ENCODE data around the gene CLSTN2. TPM values are rescaled to one million over a fixed set of nuclear protein-coding genes. Genes with fewer than 3 reads are reported as not detected.

Gene CLSTN2
- total RNA-seq, 1 donor from 2014 or later, result not detected

- intact Hi-C loops (cut with micrococcal nuclease), result no loop called here
- Mint-ChIP-seq H3K4me1 (no peaks in the 10 kb centered on the region), H3K27ac (no peak overlapping the region), H3K27me3 (no peaks in the 10 kb centered on the region), H3K36me3 (ENCODE audit: low read depth) (no peaks in the 10 kb centered on the region), H3K4me3 (no peak overlapping the region), H3K9me3 (no peaks in the 10 kb centered on the region)
- DNase-seq, result no peak
These were observed 252.0 kb downstream of the CLSTN2 start for GRCh38 chr3:140187028-140187427.

DNA sequence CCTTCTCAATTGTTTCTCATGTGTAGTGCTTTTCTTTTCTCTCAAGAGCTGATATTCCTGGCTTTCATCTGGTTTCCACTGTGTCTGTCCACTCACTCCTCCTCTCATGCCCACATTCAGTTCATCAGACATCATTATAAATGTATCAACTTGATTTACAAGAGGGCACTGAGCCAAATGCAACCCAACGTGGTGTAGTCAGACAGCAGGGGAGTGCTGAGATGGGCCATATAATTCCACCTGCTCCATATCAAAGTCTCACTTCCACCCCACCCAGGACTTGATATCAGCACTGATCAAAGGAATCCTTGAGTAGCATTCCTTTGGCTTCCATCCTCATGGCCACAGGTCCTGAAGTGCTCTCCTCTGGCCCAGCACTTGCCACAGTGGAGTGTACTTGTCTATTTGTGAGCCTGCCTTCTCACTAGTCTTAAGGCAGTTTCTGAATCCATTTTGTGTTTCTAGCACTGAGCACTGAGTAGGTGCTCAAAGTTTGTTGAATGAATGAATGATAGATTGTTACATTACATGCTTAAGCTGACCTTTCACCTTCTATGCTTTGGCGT is 252.8 kb downstream of the CLSTN2 start:
- H3K27me3 Mint-ChIP-seq, result peaks cover 3% of the 10 kb centered on the region
- no peak overlapping the region for H3K27ac Mint-ChIP-seq
- no peaks in the 10 kb centered on the region for H3K36me3 Mint-ChIP-seq (ENCODE audit: low read depth)
- no peak for DNase-seq
- no peaks in the 10 kb centered on the region for H3K9me3 Mint-ChIP-seq
- no peak overlapping the region for H3K4me3 Mint-ChIP-seq
- no peaks in the 10 kb centered on the region for H3K4me1 Mint-ChIP-seq
- intact Hi-C loops (cut with micrococcal nuclease), result no loop called here

DNA sequence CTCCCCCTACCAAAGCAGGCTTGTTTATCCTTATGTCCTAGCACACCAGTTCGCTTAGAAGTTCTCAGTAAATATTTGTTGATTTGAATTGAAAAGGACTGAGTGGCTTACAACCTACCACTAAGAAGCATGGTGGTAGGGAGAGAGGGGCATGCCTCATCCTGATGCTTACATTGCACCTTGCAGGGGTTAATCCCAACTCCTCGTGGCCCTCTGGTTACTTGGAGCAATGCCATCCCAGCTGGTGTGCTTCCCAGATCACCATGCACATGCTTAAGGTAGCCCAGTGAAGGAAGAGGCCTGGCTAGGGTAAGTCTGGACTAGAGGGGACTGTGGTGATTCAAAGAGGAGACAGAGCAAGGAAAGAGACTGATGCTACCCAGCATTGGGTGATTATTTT is 253.3 kb downstream of the CLSTN2 start:
- Mint-ChIP-seq H3K9me3 (no peaks in the 10 kb centered on the region), H3K36me3 (ENCODE audit: low read depth) (no peaks in the 10 kb centered on the region), H3K27me3 (peaks cover 5% of the 10 kb centered on the region), H3K4me1 (no peaks in the 10 kb centered on the region), H3K4me3 (no peak overlapping the region), H3K27ac (no peak overlapping the region)
- intact Hi-C loops (cut with micrococcal nuclease), result no loop called here
- DNase-seq, result no peak

- Mint-ChIP-seq H3K36me3 (ENCODE audit: low read depth) (no peaks in the 10 kb centered on the region), H3K4me1 (no peaks in the 10 kb centered on the region), H3K27ac (no peak overlapping the region), H3K9me3 (no peaks in the 10 kb centered on the region), H3K4me3 (no peak overlapping the region), H3K27me3 (peaks cover 5% of the 10 kb centered on the region)
- no peak for DNase-seq
- intact Hi-C loops (cut with micrococcal nuclease), result no loop called here
These were observed 254.3 kb downstream of the CLSTN2 start for GRCh38 chr3:140189267-140189666.

DNA sequence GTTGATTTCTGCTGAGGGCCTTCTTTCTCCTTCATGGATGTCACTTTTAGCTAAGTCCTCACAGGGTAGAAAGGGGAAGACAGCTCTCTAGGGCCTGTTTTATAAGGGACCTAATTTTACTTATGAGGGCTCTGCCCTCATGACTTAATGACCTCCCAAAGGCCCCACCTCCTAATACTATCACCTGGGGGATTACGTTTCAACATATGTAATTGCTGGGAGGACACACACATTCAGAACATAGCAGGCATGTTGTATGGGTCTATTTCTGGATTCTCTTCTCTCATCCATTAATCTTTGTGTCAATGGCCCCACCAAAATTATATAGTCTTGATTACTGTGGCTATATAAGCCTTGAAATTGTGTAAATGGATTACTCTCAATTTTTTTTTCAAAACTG is 255.0 kb downstream of the CLSTN2 start:
- intact Hi-C loops (cut with micrococcal nuclease), result no loop called here
- no peaks in the 10 kb centered on the region for H3K4me1 Mint-ChIP-seq
- H3K9me3 Mint-ChIP-seq, result no peaks in the 10 kb centered on the region
- no peak overlapping the region for H3K4me3 Mint-ChIP-seq
- no peak for DNase-seq
- H3K27me3 Mint-ChIP-seq, result peaks cover 5% of the 10 kb centered on the region
- no peak overlapping the region for H3K27ac Mint-ChIP-seq
- H3K36me3 Mint-ChIP-seq (ENCODE audit: low read depth), result no peaks in the 10 kb centered on the region

DNA sequence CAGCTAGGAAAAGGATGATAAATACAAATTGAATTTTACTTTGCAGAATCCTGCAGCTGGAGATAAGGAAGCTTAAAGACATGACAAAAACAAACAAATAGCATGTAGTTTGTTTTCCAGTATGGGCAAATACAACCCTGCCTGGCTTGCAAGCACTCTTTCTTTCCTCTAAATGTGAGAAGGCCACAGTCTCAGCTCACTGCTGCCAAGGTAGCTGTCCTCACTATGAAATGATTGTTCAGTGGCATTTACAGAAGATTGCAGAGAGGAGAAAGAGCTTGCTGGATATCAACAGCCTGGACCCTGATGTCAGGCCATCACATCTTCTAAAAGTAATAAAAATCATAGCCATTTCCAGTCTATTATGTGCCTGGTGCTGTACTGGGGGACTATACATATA is 262.0 kb downstream of the CLSTN2 start:
- no peak for DNase-seq
- Mint-ChIP-seq H3K4me3 (no peak overlapping the region), H3K27me3 (peaks cover 5% of the 10 kb centered on the region), H3K9me3 (no peaks in the 10 kb centered on the region), H3K4me1 (no peaks in the 10 kb centered on the region), H3K27ac (no peak overlapping the region), H3K36me3 (ENCODE audit: low read depth) (no peaks in the 10 kb centered on the region)
- intact Hi-C loops (cut with micrococcal nuclease), result no loop called here

DNA sequence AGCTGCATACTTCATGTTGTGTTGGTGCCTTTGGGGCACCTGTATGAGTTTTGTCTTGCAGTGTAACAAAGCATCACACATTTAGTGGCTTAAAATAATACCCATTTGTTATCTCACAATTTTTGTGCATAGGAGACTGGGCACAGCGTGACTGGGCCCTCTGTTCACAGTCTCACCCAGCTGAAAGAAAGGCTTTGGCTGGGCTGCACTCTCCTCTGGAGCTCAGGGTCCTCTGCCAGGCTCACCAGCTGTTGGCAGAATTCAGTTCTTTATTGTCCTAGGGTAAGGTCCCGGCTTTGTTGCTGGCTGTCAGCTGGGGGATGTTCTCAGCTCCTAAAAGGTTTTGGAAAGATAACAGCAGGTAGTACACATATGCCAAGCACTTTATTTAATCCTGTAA is 263.3 kb downstream of the CLSTN2 start:
- no peak for DNase-seq
- intact Hi-C loops (cut with micrococcal nuclease), result no loop called here
- Mint-ChIP-seq H3K4me1 (no peaks in the 10 kb centered on the region), H3K36me3 (ENCODE audit: low read depth) (no peaks in the 10 kb centered on the region), H3K27ac (no peak overlapping the region), H3K9me3 (no peaks in the 10 kb centered on the region), H3K4me3 (no peak overlapping the region), H3K27me3 (no peaks in the 10 kb centered on the region)

DNA sequence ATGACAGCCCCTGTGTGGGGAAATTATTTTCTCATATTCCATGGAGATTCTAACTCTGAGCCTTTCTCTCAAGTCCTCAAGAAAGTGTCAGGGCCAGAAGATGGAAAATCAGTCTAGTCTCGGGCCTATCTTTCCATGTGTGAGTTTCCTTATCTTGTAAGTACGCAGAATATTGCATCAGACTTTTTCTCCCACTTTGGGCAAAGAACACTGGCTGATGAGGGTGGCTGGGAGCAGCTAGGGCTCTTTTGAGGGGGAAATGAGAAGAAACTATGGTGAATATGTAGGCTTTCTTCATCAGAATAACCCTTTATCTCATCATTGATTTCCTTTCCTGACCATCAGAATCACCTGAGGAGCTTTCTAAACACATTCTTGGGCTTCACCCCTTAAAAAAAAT is 264.0 kb downstream of the CLSTN2 start:
- intact Hi-C loops (cut with micrococcal nuclease), result no loop called here

GRCh38 chr3:140199743-140200142 is 264.8 kb downstream of the CLSTN2 start:
- no peaks in the 10 kb centered on the region for H3K27me3 Mint-ChIP-seq
- H3K9me3 Mint-ChIP-seq, result no peaks in the 10 kb centered on the region
- no peaks in the 10 kb centered on the region for H3K36me3 Mint-ChIP-seq (ENCODE audit: low read depth)
- H3K4me3 Mint-ChIP-seq, result no peak overlapping the region
- no peak overlapping the region for H3K27ac Mint-ChIP-seq
- no peaks in the 10 kb centered on the region for H3K4me1 Mint-ChIP-seq
- intact Hi-C loops (cut with micrococcal nuclease), result no loop called here
- DNase-seq, result no peak

More for the DNA sequence above, 264.0 kb downstream of the CLSTN2 start:
- no peaks in the 10 kb centered on the region for H3K36me3 Mint-ChIP-seq (ENCODE audit: low read depth)
- H3K27me3 Mint-ChIP-seq, result no peaks in the 10 kb centered on the region
- H3K4me1 Mint-ChIP-seq, result no peaks in the 10 kb centered on the region
- no peak for DNase-seq
- no peak overlapping the region for H3K27ac Mint-ChIP-seq
- no peak overlapping the region for H3K4me3 Mint-ChIP-seq
- no peaks in the 10 kb centered on the region for H3K9me3 Mint-ChIP-seq

- Mint-ChIP-seq H3K4me3 (no peak overlapping the region), H3K27ac (no peak overlapping the region), H3K4me1 (no peaks in the 10 kb centered on the region), H3K36me3 (ENCODE audit: low read depth) (no peaks in the 10 kb centered on the region), H3K27me3 (no peaks in the 10 kb centered on the region), H3K9me3 (no peaks in the 10 kb centered on the region)
- intact Hi-C loops (cut with micrococcal nuclease), result no loop called here
- DNase-seq, result no peak
These were observed 268.5 kb downstream of the CLSTN2 start for GRCh38 chr3:140203510-140203909.

DNA sequence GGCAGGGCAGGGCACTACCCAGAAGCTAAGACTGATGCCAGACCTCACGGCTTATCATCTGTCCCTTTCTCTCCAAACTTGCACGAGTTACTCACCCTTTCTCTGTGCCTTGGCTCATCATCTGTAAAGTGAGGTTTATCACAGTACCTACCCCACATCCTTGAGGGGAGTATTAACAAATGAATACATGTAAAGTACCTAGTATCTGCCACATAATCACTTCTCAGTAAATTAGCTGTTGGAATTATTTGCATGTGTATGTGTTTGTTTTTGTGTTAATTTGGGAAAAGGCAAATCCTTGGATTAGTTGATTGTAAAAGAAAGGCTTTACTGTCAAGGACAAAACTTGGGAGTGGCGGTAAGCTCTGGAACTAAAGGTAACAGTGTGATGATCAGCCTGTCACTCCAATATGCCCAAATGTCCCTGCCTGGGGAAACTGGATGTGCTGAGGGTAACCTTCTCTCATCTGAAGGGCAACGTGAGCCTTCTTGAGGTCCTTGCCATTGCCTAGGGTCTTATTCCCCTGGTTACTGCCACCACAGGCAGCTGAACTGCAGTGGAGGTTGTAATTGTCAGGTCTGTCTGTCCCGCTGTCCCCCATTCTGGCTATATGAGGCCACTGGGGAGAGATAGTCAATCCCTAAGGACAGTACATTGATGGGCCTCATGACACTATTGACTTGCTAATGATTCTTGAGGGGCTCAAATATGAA is 269.4 kb downstream of the CLSTN2 start:
- no peak overlapping the region for H3K27ac Mint-ChIP-seq
- no peaks in the 10 kb centered on the region for H3K27me3 Mint-ChIP-seq
- no peak for DNase-seq
- intact Hi-C loops (cut with micrococcal nuclease), result no loop called here
- no peaks in the 10 kb centered on the region for H3K9me3 Mint-ChIP-seq
- no peak overlapping the region for H3K4me3 Mint-ChIP-seq
- H3K4me1 Mint-ChIP-seq, result no peaks in the 10 kb centered on the region
- no peaks in the 10 kb centered on the region for H3K36me3 Mint-ChIP-seq (ENCODE audit: low read depth)

DNA sequence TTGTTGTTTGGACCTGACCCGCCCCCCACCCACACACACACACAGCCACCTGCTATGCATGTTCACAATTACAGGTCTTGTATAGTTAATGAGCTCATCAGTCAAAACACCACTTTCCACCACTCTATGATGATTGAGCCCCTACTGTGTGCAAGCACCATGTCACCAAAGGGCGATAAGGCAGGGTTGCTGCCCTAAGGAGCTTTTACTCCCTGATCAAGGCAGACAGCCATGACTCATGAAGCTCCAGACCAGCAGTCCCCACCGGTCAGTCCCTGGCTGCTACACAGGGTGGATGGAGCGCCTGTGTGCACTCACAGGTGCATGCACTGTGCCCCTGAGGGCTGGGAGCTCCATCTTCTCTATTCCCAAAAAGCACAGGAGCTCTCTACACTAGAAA is 270.6 kb downstream of the CLSTN2 start:
- DNase-seq, result no peak
- Mint-ChIP-seq H3K27ac (no peak overlapping the region), H3K4me1 (no peaks in the 10 kb centered on the region), H3K4me3 (no peak overlapping the region), H3K36me3 (ENCODE audit: low read depth) (no peaks in the 10 kb centered on the region), H3K27me3 (no peaks in the 10 kb centered on the region), H3K9me3 (no peaks in the 10 kb centered on the region)
- intact Hi-C loops (cut with micrococcal nuclease), result no loop called here

DNA sequence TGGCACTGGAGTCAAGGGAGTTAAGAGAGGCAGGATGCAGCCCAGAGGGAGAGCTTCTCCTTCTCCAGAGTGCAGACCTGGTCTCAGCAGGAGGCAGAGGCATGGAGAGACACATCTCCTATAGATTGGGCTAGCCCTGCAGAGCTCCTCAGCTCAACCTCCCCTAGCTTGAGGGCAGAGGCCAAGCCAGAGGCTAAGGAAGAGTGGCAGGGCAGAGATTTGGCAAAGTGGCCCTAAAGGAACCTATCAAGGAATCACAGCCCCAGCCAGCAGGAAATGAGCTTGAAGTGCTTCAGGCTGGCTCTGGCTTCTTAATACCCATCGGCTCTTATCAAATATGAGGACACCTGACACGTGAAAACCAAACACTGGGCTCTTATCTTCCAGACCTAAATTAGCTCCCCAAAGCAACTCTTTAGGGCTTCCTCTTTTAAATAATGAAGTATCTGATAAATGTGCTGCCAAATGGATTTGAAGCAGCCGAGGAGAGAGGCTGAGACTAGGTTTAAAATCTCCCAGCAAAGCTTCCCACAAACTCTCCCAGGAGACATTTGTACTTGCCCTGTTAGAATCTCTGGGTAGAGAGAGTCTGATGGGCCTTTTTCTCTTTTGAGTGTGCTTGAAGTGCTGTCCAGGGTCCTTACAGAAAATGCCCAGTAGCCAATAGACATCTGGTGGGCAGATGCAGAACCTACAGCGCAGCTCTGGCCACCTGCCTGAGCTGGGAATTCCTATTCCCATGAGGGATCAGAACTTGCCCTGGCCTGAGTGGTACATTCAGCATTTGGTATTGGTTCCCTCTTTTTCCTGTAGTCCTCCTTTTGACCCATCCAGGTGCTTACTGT is 271.4 kb downstream of the CLSTN2 start:
- no peaks in the 10 kb centered on the region for H3K36me3 Mint-ChIP-seq (ENCODE audit: low read depth)
- H3K27me3 Mint-ChIP-seq, result no peaks in the 10 kb centered on the region
- no peak overlapping the region for H3K27ac Mint-ChIP-seq
- intact Hi-C loops (cut with micrococcal nuclease), result no loop called here
- no peaks in the 10 kb centered on the region for H3K4me1 Mint-ChIP-seq
- no peak overlapping the region for H3K4me3 Mint-ChIP-seq
- no peak for DNase-seq
- H3K9me3 Mint-ChIP-seq, result no peaks in the 10 kb centered on the region

DNA sequence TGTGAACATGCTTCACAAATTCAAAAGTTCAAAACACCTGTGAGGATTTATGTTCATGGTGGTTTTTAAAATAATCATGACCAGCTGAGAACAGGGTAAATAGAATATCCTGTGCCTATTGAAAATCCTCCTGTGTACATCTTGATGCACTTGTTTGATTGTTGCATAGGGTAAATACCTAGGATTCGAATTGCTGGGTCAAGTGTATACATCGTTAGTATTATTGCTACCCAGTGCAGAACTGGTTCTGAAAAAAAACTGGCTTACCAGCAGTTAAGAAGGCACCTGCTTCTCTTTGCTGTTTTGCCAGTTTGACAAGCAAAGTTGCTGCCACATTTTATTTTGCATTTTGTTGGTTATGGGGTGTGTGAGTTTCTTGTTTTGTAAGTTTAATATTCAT is 272.6 kb downstream of the CLSTN2 start:
- no peak overlapping the region for H3K27ac Mint-ChIP-seq
- DNase-seq, result no peak
- H3K4me1 Mint-ChIP-seq, result no peaks in the 10 kb centered on the region
- H3K36me3 Mint-ChIP-seq (ENCODE audit: low read depth), result no peaks in the 10 kb centered on the region
- no peak overlapping the region for H3K4me3 Mint-ChIP-seq
- H3K9me3 Mint-ChIP-seq, result no peaks in the 10 kb centered on the region
- no peaks in the 10 kb centered on the region for H3K27me3 Mint-ChIP-seq
- intact Hi-C loops (cut with micrococcal nuclease), result no loop called here
